CD4-positive, alpha-beta T cell treated with Interleukin-12 subunit alpha and Interleukin-12 subunit beta, for 1 hour (primary cell): ENCODE measurements around the gene HDLBP.

Source experiments
- DNase-seq: peaks from one replicate; pipeline ENCODE4 v3.0.0-alpha.2; 2020

HDLBP gene

GRCh38 chr2:241188361-241189092, 126.9 kb downstream of the HDLBP start, which contains the start of gene ANO7:
Gene ANO7 (plus strand): TSS chr2:241188677. CDS start chr2:241190064, 1,387 bp downstream.
- no peak for DNase-seq

- DNase-seq: no peak
Measured at GRCh38 chr2:241187918-241188234, 127.6 kb downstream of the HDLBP start.

GRCh38 chr2:241187101-241187917, 128.2 kb downstream of the HDLBP start:
- DNase-seq: no peak

- DNase-seq: no peak
Measured at GRCh38 chr2:241185961-241186360, 129.5 kb downstream of the HDLBP start.

- no peak for DNase-seq
Measured at GRCh38 chr2:241184901-241185300, 130.6 kb downstream of the HDLBP start.

GRCh38 chr2:241183221-241183620, 132.3 kb downstream of the HDLBP start:
- no peak for DNase-seq

GRCh38 chr2:241182531-241183133, 132.8 kb downstream of the HDLBP start:
- no peak for DNase-seq

- DNase-seq: no peak
Measured at GRCh38 chr2:241182126-241182525, 133.3 kb downstream of the HDLBP start.

- no peak for DNase-seq
Measured at GRCh38 chr2:241180495-241180894, 135.0 kb downstream of the HDLBP start.

GRCh38 chr2:241179899-241180298, 135.6 kb downstream of the HDLBP start:
- no peak for DNase-seq

GRCh38 chr2:241178961-241179360, 136.5 kb downstream of the HDLBP start:
- no peak for DNase-seq

GRCh38 chr2:241177526-241178334, 137.7 kb downstream of the HDLBP start:
- DNase-seq: no peak
